H1 (cell line): ENCODE results near the gene FZD4. TPM values are rescaled to one million over a fixed set of nuclear protein-coding genes. Genes with fewer than 3 reads are reported as not detected.
A peak's percentile ranks its signal among the peaks of the same experiment; 100 is the strongest.

Source experiments
- BACH1 ChIP-seq: IDR thresholded peaks from 2 replicates; pipeline ENCODE4 v1.6.1; 2012; ENCODE audit warnings: low read length, improper control_type of control experiment
- CHD1 ChIP-seq: IDR thresholded peaks from 2 replicates; pipeline ENCODE4 v1.6.1; 2012; ENCODE audit warnings: low read depth, low read length, improper control_type of control experiment
- CREB1 ChIP-seq: IDR thresholded peaks from 2 replicates; pipeline ENCODE4 v1.6.1; 2012; ENCODE audit warnings: inconsistent platforms
- FOSL1 ChIP-seq: IDR thresholded peaks from 2 replicates; pipeline ENCODE4 v1.6.1; 2011; ENCODE audit warnings: mild to moderate bottlenecking, low read depth, low read length, moderate library complexity; ENCODE audit not compliant: insufficient read depth
- KDM1A ChIP-seq: fragments of 200-600, 300-600 bp; sonication (generic); IDR thresholded peaks from 2 replicates; pipeline ENCODE4 v1.7.1; 2016; ENCODE audit warnings: mild to moderate bottlenecking, low read length, borderline replicate concordance
- NANOG ChIP-seq: IDR thresholded peaks from 2 replicates; pipeline ENCODE4 v1.6.1; 2011; ENCODE audit warnings: low read length, low read depth, mild to moderate bottlenecking, inconsistent platforms; ENCODE audit not compliant: insufficient read depth, poor library complexity, severe bottlenecking
- NRF1 ChIP-seq: IDR thresholded peaks from 2 replicates; pipeline ENCODE4 v1.6.1; 2011; ENCODE audit warnings: mild to moderate bottlenecking, low read depth, low read length, improper control_type of control experiment
- PHF8 ChIP-seq: fragments of 200-600 bp; sonication (generic); conservative IDR thresholded peaks from 2 replicates; pipeline ENCODE4 v1.7.1; 2012; ENCODE audit warnings: low read depth, mild to moderate bottlenecking, inconsistent platforms, low read length, moderate library complexity
- POLR2AphosphoS5 ChIP-seq: IDR thresholded peaks from 2 replicates; pipeline ENCODE4 v1.6.1; 2011; ENCODE audit warnings: low read depth, low read length
- SIN3A ChIP-seq, 2 experiments: IDR thresholded peaks in 1 of 2; conservative IDR thresholded peaks in 1 of 2; 2 replicates each; pipeline ENCODE4 v1.6.1; 2011 to 2012; ENCODE audit warnings: low read length in 2 of 2, improper control_type of control experiment in 1 of 2, low read depth in 1 of 2, mild to moderate bottlenecking in 1 of 2
- TAF1 ChIP-seq: IDR thresholded peaks from 2 replicates; pipeline ENCODE4 v1.6.1; 2011; ENCODE audit warnings: mild to moderate bottlenecking, low read depth, low read length
- TBP ChIP-seq: IDR thresholded peaks from 2 replicates; pipeline ENCODE4 v1.6.1; 2011; ENCODE audit warnings: low read depth, low read length, improper control_type of control experiment
- polyA plus RNA-seq, 7 experiments: library from polyadenylated mRNA; depleted of rRNA in 3 of 7; stranded (reverse) in 5 of 7; unstranded in 2 of 7; fragments of >200 nt in 5 of 7; fragments of 200-250 nt in 2 of 7; gene quantifications; 1 replicate in 5 of 7; 2 replicates in 1 of 7; 4 replicates in 1 of 7; pipeline versions ENCODE4 v1.2.1 to v1.2.3, GENCODE V29; 2011 to 2013; ENCODE audit warnings: missing spikeins in 2 of 7, mixed read lengths in 2 of 7
- total RNA-seq: library from RNA; stranded (reverse); fragmentation: NEBNext Ultra II Directional; extraction: Animal tissue kit (Norgen Biotek cat#: 25700); gene quantifications from 2 replicates; pipeline ENCODE4 v1.2.1, GENCODE V29; 2021
- TF ChIP-seq, protein P1 (sequence below), 3 experiments: IDR thresholded peaks; 1 replicate in 2 of 3; 2 replicates in 1 of 3; pipeline versions ENCODE4 v1.5.1 to v1.6.1; 2011; ENCODE audit warnings: low read length in 3 of 3, mild to moderate bottlenecking in 3 of 3, inconsistent platforms in 2 of 3, low read depth in 1 of 3, moderate library complexity in 1 of 3; ENCODE audit not compliant: insufficient read depth in 1 of 3; ENCODE audit errors: control extremely low read depth in 1 of 3
- TF ChIP-seq, protein P2 (sequence below): IDR thresholded peaks from 2 replicates; pipeline ENCODE4 v1.6.1; 2012; ENCODE audit warnings: inconsistent platforms
- TF ChIP-seq, protein P3 (sequence below): IDR thresholded peaks from 2 replicates; pipeline ENCODE4 v1.6.1; 2012; ENCODE audit warnings: inconsistent platforms
- TF ChIP-seq, protein P4 (sequence below): IDR thresholded peaks from 2 replicates; pipeline ENCODE4 v1.6.1; 2011; ENCODE audit warnings: low read length, improper control_type of control experiment

The FZD4 gene
- total and polyA plus RNA-seq, 2 of the 8 experiments (the other 6 are each of a cell fraction or from before 2014, with no cell fraction given) = 3.1 to 7.1 TPM

DNA sequence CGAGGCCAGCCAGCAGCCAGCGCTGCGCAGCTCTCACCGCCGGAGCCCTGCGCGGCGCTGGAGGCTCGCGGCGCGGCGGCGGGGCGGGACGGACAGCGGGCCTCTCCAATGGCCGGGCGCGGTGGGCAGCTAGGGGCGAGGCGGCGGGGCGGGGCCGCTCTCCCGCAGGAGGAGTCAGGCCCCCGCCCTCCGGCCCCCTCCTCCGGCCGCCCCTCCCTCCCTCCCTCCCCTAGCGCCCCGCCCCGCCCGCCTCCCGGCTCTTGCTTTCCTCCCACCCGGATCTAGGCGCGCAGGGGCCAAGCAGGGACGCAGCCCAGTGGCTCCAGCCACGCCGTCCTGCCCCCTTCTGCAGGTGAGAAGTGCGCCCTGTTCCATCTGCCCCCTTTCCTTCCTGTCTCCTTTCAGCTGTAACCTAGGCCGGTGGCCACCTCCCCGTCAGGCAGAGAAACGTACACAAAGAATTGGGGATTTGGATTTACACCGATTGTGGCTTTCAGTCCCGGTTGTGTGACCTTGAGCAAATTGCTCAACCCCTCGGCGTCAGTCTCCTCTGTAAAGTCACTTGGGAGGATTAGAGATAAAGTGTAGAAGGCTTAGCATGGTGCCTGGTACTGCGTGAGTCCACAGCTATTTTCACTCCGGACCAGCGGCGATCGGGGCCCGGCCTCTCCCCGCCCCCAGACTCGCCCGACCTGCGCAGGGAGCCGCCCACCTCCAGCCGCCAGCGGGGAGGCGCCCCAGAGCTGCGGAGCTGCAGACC lies at the start of gene FZD4 (continued):
- TF ChIP-seq, protein P1, sequence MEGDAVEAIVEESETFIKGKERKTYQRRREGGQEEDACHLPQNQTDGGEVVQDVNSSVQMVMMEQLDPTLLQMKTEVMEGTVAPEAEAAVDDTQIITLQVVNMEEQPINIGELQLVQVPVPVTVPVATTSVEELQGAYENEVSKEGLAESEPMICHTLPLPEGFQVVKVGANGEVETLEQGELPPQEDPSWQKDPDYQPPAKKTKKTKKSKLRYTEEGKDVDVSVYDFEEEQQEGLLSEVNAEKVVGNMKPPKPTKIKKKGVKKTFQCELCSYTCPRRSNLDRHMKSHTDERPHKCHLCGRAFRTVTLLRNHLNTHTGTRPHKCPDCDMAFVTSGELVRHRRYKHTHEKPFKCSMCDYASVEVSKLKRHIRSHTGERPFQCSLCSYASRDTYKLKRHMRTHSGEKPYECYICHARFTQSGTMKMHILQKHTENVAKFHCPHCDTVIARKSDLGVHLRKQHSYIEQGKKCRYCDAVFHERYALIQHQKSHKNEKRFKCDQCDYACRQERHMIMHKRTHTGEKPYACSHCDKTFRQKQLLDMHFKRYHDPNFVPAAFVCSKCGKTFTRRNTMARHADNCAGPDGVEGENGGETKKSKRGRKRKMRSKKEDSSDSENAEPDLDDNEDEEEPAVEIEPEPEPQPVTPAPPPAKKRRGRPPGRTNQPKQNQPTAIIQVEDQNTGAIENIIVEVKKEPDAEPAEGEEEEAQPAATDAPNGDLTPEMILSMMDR (IDR thresholded peaks at IDR 0.05; ENCODE audit: control extremely low read depth in 1 of 3, insufficient read depth in 1 of 3, low read depth in 1 of 3, low read length in 3 of 3) = peak in 2 of 3 experiments; percentile 10 to 22; a peak in 3 of 4 replicates
- TF ChIP-seq TBP (peak; percentile 47; the same call in 1 of the 2 replicates), SIN3A (conservative IDR thresholded peaks at IDR 0.05 in 1 of 2, IDR thresholded peaks at IDR 0.05 in 1 of 2; ENCODE audit: low read depth in 1 of 2, low read length in 2 of 2) (peak in 1 of 2 experiments; percentile 49; a peak in 1 of 4 replicates), NRF1 (0 out of 2 replicates have a peak, but pooled peaks have one; percentile 18), FOSL1 (0 out of 2 replicates have a peak, but pooled peaks have one; percentile 34), CREB1 (no peak), PHF8 (0 out of 2 replicates have a peak, but pooled peaks have one; percentile 17), POLR2AphosphoS5 (peak; percentile 53), TAF1 (peak; percentile 74), CHD1 (no peak), BACH1 (peak; percentile 18; the same call in 1 of the 2 replicates), NANOG (no peak), KDM1A (peak; percentile 30; the same call in 1 of the 2 replicates)
- TF ChIP-seq, protein P2, sequence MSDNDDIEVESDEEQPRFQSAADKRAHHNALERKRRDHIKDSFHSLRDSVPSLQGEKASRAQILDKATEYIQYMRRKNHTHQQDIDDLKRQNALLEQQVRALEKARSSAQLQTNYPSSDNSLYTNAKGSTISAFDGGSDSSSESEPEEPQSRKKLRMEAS = 0 out of 2 replicates have a peak, but pooled peaks have one; percentile 31
- TF ChIP-seq, protein P3, sequence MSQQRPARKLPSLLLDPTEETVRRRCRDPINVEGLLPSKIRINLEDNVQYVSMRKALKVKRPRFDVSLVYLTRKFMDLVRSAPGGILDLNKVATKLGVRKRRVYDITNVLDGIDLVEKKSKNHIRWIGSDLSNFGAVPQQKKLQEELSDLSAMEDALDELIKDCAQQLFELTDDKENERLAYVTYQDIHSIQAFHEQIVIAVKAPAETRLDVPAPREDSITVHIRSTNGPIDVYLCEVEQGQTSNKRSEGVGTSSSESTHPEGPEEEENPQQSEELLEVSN = 0 out of 2 replicates have a peak, but pooled peaks have one; percentile 3
- TF ChIP-seq, protein P4, sequence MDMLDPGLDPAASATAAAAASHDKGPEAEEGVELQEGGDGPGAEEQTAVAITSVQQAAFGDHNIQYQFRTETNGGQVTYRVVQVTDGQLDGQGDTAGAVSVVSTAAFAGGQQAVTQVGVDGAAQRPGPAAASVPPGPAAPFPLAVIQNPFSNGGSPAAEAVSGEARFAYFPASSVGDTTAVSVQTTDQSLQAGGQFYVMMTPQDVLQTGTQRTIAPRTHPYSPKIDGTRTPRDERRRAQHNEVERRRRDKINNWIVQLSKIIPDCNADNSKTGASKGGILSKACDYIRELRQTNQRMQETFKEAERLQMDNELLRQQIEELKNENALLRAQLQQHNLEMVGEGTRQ = no peak
